GM12801 (cell line): Measurements from ENCODE around the gene LAX1.

Experiments
- TF ChIP-seq, protein P1 (sequence below): IDR thresholded peaks from one replicate; pipeline ENCODE4 v1.5.1; 2011; ENCODE audit warnings: control low read depth; ENCODE audit not compliant: insufficient read length; ENCODE audit errors: extremely low read depth

LAX1 gene, protein sequence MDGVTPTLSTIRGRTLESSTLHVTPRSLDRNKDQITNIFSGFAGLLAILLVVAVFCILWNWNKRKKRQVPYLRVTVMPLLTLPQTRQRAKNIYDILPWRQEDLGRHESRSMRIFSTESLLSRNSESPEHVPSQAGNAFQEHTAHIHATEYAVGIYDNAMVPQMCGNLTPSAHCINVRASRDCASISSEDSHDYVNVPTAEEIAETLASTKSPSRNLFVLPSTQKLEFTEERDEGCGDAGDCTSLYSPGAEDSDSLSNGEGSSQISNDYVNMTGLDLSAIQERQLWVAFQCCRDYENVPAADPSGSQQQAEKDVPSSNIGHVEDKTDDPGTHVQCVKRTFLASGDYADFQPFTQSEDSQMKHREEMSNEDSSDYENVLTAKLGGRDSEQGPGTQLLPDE

DNA sequence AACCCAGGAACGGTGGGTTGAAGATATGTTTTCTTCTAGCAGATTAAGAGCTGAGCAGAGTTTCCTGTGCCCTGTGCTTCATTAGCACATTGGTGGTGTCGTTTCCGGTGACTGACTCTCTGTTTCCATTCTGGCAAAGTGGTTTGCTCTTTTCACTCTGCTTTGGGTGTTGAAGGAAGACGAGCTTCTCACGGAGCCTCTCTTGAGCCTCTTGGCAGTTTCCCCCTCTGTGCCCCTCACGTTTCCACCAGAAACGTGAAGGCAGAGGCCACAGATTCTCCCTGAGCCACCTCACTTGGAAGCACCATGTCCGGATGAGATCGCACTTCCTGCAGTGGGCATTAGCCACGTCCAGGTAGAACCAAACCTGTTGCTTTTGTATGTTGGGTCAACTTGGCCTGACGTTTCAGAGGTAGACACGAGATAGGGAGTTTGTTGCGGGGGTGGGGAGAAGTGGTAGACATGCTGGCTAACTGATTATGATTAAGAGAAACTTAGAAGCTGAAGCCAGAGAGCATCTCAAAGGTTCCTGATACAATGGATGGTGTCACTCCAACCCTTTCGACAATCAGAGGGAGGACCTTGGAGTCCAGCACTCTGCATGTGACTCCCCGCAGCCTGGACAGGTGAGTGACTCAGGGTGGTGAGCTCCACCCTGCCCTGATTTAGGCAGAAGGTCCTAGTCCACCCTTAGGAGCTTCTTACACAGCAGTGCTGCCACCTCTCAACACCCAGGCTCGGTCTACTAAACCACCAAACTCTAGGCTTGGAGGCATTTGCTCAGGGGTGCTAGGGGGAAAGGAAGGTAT is at the start of gene LAX1:
Gene LAX1 (plus strand): TSS at position 155 of the 809 bp plus-strand sequence. CDS start 383 bp downstream, at position 538.
- TF ChIP-seq, protein P1, sequence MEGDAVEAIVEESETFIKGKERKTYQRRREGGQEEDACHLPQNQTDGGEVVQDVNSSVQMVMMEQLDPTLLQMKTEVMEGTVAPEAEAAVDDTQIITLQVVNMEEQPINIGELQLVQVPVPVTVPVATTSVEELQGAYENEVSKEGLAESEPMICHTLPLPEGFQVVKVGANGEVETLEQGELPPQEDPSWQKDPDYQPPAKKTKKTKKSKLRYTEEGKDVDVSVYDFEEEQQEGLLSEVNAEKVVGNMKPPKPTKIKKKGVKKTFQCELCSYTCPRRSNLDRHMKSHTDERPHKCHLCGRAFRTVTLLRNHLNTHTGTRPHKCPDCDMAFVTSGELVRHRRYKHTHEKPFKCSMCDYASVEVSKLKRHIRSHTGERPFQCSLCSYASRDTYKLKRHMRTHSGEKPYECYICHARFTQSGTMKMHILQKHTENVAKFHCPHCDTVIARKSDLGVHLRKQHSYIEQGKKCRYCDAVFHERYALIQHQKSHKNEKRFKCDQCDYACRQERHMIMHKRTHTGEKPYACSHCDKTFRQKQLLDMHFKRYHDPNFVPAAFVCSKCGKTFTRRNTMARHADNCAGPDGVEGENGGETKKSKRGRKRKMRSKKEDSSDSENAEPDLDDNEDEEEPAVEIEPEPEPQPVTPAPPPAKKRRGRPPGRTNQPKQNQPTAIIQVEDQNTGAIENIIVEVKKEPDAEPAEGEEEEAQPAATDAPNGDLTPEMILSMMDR: no peak

DNA sequence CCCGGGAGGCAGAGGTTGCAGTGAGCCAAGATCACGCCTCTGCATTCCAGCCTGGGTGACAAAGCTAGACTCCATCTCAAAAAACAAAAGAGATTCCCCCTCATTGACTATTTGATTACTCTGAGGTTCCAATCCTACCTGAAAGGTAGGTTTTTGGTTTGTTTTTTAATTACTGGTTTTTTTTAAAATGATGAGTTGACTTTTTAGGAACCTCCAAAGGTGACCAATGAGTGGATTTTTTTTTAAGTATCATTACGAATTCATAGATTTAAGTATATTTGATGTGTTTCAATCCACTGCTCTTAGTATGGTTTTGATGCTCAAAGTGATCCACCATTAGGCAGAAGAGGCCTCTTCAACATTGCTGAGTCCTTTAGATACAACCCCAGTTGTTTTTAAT is 47.9 kb upstream of the LAX1 start:
- TF ChIP-seq, protein P1: no peak

DNA sequence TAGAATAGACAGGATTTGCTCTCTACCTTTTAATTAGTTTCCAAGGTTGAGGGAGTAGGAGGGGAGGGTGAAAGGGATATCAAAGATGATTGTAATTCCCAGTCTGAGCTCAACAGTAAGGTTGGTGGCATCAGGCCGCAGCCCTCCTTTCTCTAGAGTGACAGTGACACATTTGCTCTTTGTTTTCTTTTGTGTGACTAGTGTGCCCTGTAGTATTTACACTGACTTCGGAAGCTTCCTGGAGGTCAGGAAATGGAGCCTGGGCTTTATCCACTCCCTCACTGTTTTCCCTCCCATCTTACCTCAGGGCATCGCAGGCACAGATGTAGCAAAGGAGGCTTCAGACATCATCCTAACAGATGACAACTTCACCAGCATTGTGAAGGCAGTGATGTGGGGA is 44.7 kb upstream of the LAX1 start:
- TF ChIP-seq, protein P1: no peak

DNA sequence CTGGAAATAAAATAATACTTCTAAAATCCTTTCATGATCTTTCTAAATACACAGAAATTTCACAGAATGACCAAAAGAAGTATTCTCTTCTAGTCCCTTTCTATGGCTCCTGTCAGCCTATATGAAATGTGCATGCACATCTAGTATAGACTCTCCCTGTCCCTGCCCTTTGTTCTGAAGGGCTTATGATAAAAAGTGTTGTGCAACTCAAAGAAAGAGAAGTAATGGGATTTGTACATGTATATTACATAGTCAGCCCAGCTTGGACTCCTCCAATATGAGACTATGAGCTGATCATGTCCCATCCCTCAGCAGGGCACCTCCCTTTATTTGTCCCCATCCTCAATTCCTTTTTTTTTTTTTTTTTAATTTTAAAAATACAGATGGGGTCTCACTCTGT is 42.1 kb upstream of the LAX1 start:
- TF ChIP-seq, protein P1: no peak

DNA sequence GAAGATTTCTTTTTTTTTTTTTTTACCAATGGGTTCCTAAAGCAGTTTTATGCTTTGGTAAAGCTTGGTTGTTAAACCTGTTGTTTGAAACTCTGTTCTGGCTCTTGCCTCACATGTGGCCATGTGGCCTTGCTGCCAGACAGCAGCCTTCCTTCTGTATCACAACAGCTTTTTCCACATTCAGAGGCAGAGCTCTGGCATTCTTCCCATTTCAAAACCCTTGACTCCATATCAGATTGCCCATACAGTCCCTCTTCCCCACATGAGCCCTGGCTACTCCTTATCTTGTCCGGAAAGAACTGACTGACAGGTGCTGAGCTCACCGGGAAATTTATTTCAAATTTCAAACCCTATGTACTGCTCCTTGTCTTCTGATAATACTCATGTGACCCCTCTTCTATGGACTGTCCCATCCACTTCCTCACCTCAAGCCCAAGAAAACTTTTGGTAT is 38.5 kb upstream of the LAX1 start:
- TF ChIP-seq, protein P1: no peak

DNA sequence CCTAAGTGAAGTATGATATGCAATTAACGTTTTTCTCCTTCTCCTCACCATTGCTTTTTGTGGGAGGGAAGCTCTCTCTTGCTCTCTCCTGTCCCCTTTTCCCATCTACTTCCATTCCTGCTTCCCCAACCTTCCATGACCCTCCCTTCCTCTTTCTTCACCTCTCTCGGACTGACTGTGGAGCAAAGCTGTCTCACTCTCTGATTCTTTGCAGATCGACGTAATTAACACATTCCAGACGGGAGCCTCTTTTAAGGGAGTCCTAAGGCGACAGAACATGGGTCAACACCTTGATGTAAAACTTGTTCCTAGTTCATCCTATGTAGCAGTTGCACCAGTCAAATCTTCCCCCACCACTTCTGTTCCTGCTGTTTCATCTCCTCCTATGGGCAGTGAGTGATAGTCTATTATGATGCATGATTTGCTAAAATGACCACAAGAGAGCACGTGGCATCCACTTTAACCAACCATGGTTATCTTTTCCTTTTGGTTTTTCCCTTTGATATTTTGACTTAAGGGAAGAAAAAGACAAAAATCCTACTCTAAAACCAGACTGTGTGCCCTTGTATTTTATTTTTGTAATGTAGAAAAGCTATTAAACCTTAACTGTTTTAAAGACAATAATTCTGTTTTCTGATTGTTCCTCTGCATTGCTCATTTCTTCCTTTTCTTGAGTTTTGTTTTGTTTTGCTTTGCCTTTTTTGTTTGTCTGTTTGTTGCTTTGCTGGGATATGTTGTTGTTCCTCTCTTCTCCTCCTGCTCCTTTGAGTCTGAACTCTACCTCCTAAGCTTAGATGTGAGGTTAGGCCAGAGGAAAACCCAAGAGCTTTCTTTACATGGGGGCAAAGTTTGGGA is 31.7 kb upstream of the LAX1 start:
- TF ChIP-seq, protein P1: no peak
